ENCODE results near the gene ZNF479.
"Not testable (repeated sequence)": the region's sequence is repeated elsewhere in the genome, so short reads cannot be mapped to it uniquely, and the experiment has no call there.

ZNF479 gene

DNA sequence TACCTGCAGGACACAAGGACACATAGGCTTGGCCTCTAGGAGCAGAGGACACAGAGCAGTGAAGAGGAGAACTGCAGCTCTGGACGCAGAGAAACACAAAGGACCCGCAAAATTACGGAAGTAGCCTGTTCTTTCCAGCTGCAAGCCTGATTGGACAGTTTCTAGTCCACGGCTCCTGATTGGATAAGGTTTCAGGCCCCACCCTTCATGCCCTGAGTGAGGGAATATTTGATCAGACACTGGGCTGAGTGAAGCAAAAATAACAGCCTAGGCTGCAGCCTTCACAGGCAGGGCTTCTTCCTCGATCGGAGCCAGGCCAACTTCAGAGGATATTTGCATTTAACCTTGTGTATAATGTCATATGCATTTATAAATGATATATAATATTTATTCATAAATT, at the start of gene ZNF479:
Gene ZNF479, minus strand, starts transcription at position 101 of the 400 bp plus-strand sequence. CDS start 112 bp downstream, outside the sequence.
- not testable (repeated sequence) for DNase-seq (ENCODE audit: low read depth)

DNA sequence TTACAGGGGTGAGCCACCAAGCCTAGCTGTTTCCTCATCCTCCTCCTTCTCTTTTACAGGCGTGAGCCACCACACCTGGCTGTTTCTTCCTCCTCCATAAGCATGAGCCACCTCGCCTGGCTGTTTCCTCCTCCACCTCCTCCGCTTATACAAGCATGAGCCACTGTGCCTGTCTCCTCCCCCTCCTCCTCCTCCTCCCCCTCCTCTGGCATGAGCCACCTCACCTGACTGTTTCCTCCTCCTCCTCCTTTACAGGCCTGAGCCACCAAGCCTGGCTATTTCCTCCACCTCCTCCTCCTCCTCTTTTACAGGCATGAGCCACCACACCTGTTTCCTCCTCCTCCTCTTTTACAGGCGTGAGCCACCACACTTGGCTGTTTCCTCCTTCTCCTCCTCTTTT, 49.8 kb upstream of the ZNF479 start:
- no peak for DNase-seq (ENCODE audit: low read depth)

DNA sequence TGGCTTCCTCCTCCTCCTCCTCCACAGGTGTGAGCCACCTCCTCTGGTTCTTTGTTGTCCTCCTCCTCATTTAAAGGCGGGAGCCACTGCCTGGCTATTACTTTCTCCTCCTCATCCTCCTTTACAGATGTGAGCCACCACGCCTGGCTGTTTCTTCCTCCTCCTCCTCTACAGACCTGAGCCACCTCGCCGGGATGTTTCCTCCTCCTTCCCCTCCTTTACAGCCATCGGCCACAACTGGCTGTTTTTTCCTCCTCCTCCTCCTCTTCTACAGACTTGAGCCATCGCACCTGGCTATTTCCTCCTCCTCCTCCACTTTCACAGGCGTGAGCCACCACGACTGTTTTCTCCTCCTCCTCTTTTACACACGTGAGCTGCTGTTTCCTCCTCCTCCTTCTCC, 49.0 kb upstream of the ZNF479 start:
- no peak for DNase-seq (ENCODE audit: low read depth)

DNA sequence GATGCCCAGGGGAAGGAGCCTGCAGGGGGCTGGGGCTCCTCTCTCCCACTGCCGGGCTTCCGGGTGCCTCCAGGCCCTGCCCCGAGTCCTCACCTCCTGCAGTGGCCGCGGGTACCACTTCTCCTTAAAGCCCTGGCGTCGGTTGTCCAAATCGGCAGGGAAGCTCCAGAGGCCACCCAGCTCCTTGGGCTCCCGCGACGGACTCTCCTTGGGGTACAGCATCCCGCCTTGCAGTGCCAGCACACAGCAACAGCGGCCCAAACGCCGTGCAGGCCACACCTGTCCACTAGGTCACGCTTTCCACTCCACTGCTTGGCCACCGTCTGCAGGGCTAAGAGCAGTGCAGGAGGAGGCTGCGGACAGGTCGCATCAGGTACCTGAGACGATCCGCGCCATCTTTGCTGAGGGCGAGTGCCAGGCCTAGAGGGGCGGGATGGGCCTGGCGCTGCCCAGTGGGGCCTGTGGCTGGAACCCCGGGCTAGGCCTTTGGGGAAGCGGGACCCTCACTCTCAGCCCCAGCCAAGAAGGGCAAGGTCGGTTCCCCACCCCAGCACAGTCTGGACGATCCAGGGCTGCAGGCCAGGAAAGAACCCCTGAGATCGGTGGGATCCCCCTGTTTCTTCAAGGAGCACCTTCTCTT, 47.7 kb upstream of the ZNF479 start:
- DNase-seq (ENCODE audit: low read depth) = no peak

DNA sequence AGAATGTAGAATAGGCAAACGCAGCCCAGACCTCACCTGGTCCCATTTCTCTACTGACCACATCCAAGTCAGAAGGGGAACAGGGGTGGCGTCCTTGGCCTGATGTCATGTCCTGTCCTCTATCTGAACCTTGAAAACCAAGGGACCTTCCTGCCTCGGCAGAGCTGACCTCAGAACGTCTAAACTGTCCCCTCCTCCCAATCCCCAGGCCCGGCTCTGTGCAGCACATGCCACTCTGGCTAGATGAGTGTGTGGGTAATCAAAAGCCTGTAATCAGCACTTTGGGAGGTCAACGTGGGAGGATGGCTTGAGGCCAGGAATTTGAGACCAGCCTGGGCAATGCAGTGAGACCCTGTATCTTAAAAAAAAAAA, 46.5 kb upstream of the ZNF479 start:
- no peak for DNase-seq (ENCODE audit: low read depth)

DNA sequence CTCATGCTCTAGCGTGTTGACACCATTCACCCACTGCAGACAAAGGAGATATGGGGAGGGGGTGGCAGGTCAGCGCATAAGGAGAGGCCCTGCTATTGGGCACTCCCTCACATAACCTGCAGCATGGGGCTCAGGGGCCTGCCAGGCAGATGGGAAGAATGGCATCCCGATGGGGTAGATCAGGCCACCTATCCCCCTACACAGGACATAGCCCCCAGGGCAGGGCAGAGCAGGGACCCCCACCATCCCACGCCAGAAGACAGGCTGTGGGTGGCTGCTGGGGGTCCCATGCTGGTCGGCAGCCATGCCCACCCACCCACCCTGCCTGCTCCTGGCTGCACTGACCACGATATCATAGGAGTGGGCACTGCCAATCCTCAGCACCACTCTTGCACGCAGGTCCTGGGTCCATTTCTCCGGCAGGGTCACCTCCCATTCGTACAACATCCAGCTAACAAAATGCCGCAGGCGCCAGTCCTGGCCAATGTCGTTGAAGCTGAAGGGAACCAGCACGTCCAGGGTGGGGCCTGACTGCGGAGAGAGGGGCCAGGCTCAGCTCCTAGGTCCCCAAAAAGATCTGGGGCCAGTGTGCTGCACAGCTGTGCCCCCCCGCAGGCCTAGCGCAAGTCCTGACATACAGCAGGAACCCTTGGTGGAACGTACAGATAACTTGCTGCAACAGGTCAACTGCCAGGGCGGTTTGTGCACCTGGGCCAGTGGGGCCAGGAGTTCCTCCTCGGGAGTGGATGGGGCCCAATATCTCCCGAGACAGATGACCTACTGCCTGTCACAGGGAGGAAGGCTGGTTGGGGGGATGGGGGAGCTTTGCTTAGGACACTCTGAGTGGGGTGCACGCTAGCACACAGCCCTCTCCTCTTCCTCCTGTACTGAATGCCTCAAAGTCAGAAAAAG, 45.9 kb upstream of the ZNF479 start:
- DNase-seq (ENCODE audit: low read depth) = no peak

DNA sequence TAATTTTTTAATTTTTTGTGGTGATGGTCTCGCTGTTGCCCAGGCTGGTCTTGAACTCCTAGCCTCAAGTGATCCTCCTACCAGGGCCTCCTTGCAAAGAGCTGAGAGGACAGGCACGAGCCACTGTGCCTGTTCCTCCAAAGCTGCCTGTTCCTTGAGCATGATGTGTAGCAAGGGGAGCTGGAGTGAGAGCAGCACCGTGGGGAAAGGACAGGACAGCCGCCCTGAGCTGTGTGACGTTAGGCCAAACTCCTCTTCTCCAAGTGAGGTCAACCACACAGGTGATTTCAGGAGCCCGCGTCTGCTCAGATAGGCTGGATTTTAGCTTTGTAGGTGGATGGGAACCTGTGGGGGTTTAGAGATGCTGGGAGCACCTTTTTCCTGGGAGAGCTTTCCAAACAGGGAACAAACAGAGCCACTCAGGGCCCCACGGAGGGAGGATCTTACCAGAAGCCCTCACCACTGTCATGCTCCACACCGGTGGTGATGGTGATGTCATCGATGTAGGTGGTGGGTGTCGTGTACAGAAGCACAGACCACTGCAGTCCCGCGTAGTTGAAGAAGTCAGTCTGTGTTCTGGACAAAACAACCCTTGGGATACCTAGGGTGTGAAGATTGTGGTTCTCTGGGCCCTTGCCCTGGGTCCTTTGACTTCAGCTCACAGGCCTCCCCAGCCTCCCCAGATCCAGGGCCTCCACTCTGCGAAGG, 44.8 kb upstream of the ZNF479 start:
- DNase-seq (ENCODE audit: low read depth) = no peak

DNA sequence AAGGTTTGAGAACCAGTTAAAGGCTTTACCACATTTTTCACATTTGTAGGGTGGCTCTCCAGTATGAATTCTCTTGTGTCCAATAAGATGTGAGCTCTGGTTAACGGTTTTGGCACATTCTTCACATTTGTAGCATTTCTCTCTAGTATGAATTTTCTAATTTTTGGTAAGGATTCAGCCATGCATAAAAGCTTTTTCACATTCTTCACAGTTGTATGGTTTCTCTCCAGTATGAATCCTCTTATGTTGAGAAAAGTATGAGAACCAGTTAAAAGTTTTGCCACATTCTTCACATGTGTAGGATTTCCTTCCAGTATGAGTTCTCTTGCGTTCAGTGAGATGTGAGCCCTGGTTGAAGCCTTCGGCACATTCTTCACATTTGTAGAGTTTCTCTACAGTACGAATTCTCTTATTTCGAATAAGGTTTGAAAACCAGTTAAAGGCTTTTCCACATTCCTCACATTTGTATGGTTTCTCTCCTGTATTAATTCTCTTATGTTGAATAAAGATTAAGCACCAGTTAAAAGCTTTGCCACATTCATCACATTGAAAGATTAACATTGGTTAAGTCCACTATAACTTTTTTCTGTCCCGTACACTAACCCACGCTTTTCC, 33.2 kb upstream of the ZNF479 start:
- DNase-seq (ENCODE audit: low read depth) = no peak

DNA sequence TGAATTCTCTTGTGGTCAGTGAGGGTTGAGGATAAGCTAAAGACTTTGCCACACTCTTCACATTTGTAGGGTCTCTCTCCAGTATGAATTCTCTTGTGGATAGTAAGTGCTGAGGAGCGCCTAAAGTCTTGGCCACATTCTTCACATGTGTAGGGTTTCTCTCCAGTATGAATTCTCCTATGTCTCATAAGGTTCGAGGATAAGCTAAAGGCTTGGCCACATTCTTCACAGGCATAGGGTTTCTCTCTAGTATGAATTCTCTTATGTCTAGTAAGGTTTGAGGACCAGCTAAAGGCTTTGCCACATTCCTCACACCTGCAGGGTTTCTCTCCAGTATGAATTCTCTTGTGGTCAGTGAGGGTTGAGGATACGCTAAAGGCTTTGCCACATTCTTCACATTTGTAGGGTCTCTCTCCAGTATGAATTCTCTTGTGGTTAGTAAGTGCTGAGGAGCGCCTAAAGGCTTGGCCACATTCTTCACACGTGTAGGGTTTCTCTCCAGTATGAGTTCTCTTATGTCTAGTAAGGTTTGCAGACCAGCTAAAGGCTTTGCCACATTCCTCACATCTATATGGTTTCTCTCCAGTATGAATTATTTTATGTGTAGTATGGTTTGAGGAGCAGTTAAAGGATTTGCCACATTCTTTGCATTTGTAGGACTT, 12.0 kb downstream of the ZNF479 start:
- not testable (repeated sequence) for DNase-seq (ENCODE audit: low read depth)
